A549 (cell line): ENCODE data around the gene IQCC. TPM values are rescaled to one million over a fixed set of nuclear protein-coding genes. Genes with fewer than 3 reads are reported as not detected.

Experiments
- ATAC-seq, 2 experiments: fragments of 200-7000 bp in 1 of 2; fragments of >200 bp in 1 of 2; cut with Nextera tagmentation in 1 of 2; cut with Tn5 transposase in 1 of 2; 3 replicates each; pipeline versions ENCODE4 v1.8.0 to v1.9.1; 2018 to 2020; ENCODE audit warnings: mild to moderate bottlenecking in 1 of 2, moderate library complexity in 1 of 2
- CTCF ChIA-PET: fragments of 300-600 bp; sonication (Branson Sonifier 250); formaldehyde crosslinking; extraction: SDS; loops from one replicate; lab custom pipeline; 2021; ENCODE audit warnings: antibody characterized with exemption, inconsistent platforms; lab: Yijun Ruan, JAX
- POLR2A ChIA-PET: fragments of 350-600 bp; formaldehyde crosslinking; extraction: SDS; loops from one replicate; lab custom pipeline; 2021; ENCODE audit warnings: antibody characterized with exemption, inconsistent platforms; lab: Yijun Ruan, JAX
- DNase-seq, 2 experiments: peaks; one replicate each; pipeline versions ENCODE4 v3.0.0 to v3.0.0-alpha.2; 2011 to 2016; ENCODE audit warnings: low read depth in 1 of 2, low spot score in 1 of 2
- FAIRE-seq: peaks from 2 replicates; lab custom pipeline; 2011; peaks lifted over from hg19 to GRCh38; lab: Jason Lieb, UNC
- H3K27ac ChIP-seq, 2 experiments: fragments of >200 bp; sonication (Bioruptor Twin); formaldehyde crosslinking; 3 replicates each; pipeline ENCODE4 v1.5.1; 2016 to 2017
- H3K4me1 ChIP-seq: fragments of >200 bp; sonication (Bioruptor Twin); formaldehyde crosslinking; 3 replicates; pipeline ENCODE4 v1.6.1; 2016
- H3K4me2 ChIP-seq: fragments of >200 bp; sonication (Bioruptor Twin); formaldehyde crosslinking; 3 replicates; pipeline ENCODE4 v1.6.1; 2016
- H3K4me3 ChIP-seq: fragments of >200 bp; sonication (Bioruptor Twin); formaldehyde crosslinking; 3 replicates; pipeline ENCODE4 v1.5.1; 2016
- H3K9me3 ChIP-seq: fragments of >200 bp; sonication (Bioruptor Twin); formaldehyde crosslinking; 3 replicates; pipeline ENCODE4 v1.6.1; 2016
- ATOH8 ChIP-seq: fragments of 250-450 bp; sonication (Bioruptor Pico); IDR thresholded peaks from 2 replicates; pipeline ENCODE4 v1.5.0; 2020; ENCODE audit warnings: low read depth, mild to moderate bottlenecking, moderate library complexity
- BCL3 ChIP-seq: fragments of >200 bp; sonication (Bioruptor Twin); formaldehyde crosslinking; IDR thresholded peaks from 3 replicates; pipeline ENCODE4 v1.6.1; 2016
- CBX2 ChIP-seq: fragments of 200-600 bp; sonication (generic); IDR thresholded peaks from 2 replicates; pipeline ENCODE4 v1.6.1; 2016; ENCODE audit warnings: low read depth, mild to moderate bottlenecking, borderline replicate concordance
- CHD2 ChIP-seq: fragments of 150-350 bp; IDR thresholded peaks from 2 replicates; pipeline ENCODE4 v1.6.1; 2014; ENCODE audit warnings: low read length; ENCODE audit not compliant: partially characterized antibody
- ELK1 ChIP-seq: fragments of 150-350 bp; IDR thresholded peaks from 2 replicates; pipeline ENCODE4 v1.6.1; 2014; ENCODE audit warnings: low read depth, mild to moderate bottlenecking, low read length
- EP300 ChIP-seq, 2 experiments: fragments of >200 bp; sonication (Bioruptor Twin); formaldehyde crosslinking; IDR thresholded peaks; 2 replicates in 1 of 2; 3 replicates in 1 of 2; pipeline ENCODE4 v1.6.1; 2016 to 2017
- ESRRA ChIP-seq: fragments of 150-350 bp; IDR thresholded peaks from 2 replicates; pipeline ENCODE4 v1.6.1; 2014; ENCODE audit warnings: mild to moderate bottlenecking, low read length, borderline replicate concordance
- HES2 ChIP-seq: fragments of >200 bp; sonication (Bioruptor Twin); formaldehyde crosslinking; IDR thresholded peaks from 2 replicates; pipeline ENCODE4 v1.6.1; 2016
- HMGXB4 ChIP-seq: fragments of 250-450 bp; sonication (Bioruptor Pico); IDR thresholded peaks from 2 replicates; pipeline ENCODE4 v1.5.0; 2021; ENCODE audit warnings: mild to moderate bottlenecking, moderate library complexity, borderline replicate concordance
- JUN ChIP-seq, 2 experiments: fragments of >200 bp; sonication (Bioruptor Twin); formaldehyde crosslinking; IDR thresholded peaks; 2 replicates in 1 of 2; 3 replicates in 1 of 2; pipeline ENCODE4 v1.6.1; 2016 to 2017
- JUNB ChIP-seq: fragments of >200 bp; sonication (Bioruptor Twin); formaldehyde crosslinking; IDR thresholded peaks from 2 replicates; pipeline ENCODE4 v1.6.1; 2016
- KDM5A ChIP-seq: fragments of 200-600 bp; sonication (generic); IDR thresholded peaks from 2 replicates; pipeline ENCODE4 v1.6.1; 2016; ENCODE audit warnings: antibody characterized with exemption, mild to moderate bottlenecking
- MAFK ChIP-seq: fragments of 450-650 bp; IDR thresholded peaks from 2 replicates; pipeline ENCODE4 v1.6.1; 2014; ENCODE audit not compliant: partially characterized antibody
- NR3C1 ChIP-seq: fragments of >200 bp; sonication (Bioruptor Twin); formaldehyde crosslinking; IDR thresholded peaks from 3 replicates; pipeline ENCODE4 v1.6.1; 2017
- PBX3 ChIP-seq: IDR thresholded peaks from 2 replicates; pipeline ENCODE4 v1.6.1; 2012
- REST ChIP-seq: fragments of 200-600 bp; sonication (generic); IDR thresholded peaks from 2 replicates; pipeline ENCODE4 v1.6.1; 2016; ENCODE audit warnings: antibody characterized with exemption, mild to moderate bottlenecking, moderate library complexity
- SMC3 ChIP-seq: fragments of >200 bp; sonication (Bioruptor Twin); formaldehyde crosslinking; IDR thresholded peaks from 3 replicates; pipeline ENCODE4 v1.6.1; 2018; ENCODE audit warnings: inconsistent platforms
- TFCP2L1 ChIP-seq: fragments of 250-450 bp; sonication (Bioruptor Pico); IDR thresholded peaks from 2 replicates; pipeline ENCODE4 v1.5.0; 2021; ENCODE audit warnings: mild to moderate bottlenecking
- ZC3H11A ChIP-seq: fragments of 450-650 bp; IDR thresholded peaks from 2 replicates; pipeline ENCODE4 v1.6.1; 2014; ENCODE audit warnings: antibody characterized with exemption, mild to moderate bottlenecking
- WGBS: methylation state at CpG from one replicate; pipeline ENCODE4 v1.1.6; 2017; ENCODE audit errors: missing lambda C conversion rate; 5-methylcytosine and 5-hydroxymethylcytosine counted together
- polyA plus RNA-seq, 4 experiments: library from polyadenylated mRNA; depleted of rRNA in 3 of 4; stranded (reverse); fragments of >200 nt; fragmentation: RNase III in 1 of 4; extraction: RNeasy Plus Mini Kit Qiagen cat#74134 plus additional on column Dnase treatment in 1 of 4; gene quantifications; 2 replicates in 3 of 4; 3 replicates in 1 of 4; pipeline ENCODE4 v1.2.3, GENCODE V29; 2011 to 2017

IQCC gene
- polyA plus RNA-seq, 2 of the 4 experiments (the other 2 are of a cell fraction): 1.6 to 2.0 TPM

GRCh38 chr1:32199043-32199716, 6.3 kb upstream of the IQCC start:
- ChIA-PET POLR2A (interaction anchor here (2.6 kb wide), 1 partner anchor 19 kb away, joined by 16 read pairs; the partner anchor contains the start of gene TXLNA), CTCF (interaction anchor here (0.6 to 1.6 kb wide), 2 partner anchors 17 to 87 kb away, joined by 3 to 6 read pairs; no protein-coding TSS in a partner anchor)
- Histone ChIP-seq H3K4me2 (no peak overlapping the region), H3K4me3 (no peak overlapping the region), H3K4me1 (0 out of 3 replicates have a peak, but pooled peaks cover 5% of the 10 kb centered on the region), H3K9me3 (no peaks in the 10 kb centered on the region), H3K27ac (no peak overlapping the region; a peak in 1 of 6 replicates)
- DNase-seq: no peak
- TF ChIP-seq HES2 (no peak), CHD2 (no peak), TFCP2L1 (no peak), HMGXB4 (no peak), EP300 (IDR thresholded peaks at IDR 0.05) (no peak), ATOH8 (CRISPR knock-in tag) (no peak), BCL3 (no peak), PBX3 (no peak)
- 90% methylated on average over 4 of the region's 4 CpGs for WGBS
- peak; percentile 1 to 2; a peak in 1 of 6 replicates for ATAC-seq
- FAIRE-seq: no peak

- no CpG with 5 or more reads among the region's 6 CpGs for WGBS
- ATAC-seq: peak; percentile 2 to 10; a peak in 2 of 6 replicates
- 0 out of 3 replicates have a peak, but pooled peaks cover 5% of the 10 kb centered on the region for H3K4me1 ChIP-seq
- TF ChIP-seq JUNB: no peak
- TF ChIP-seq HMGXB4: no peak
- no peak for TF ChIP-seq MAFK
- TF ChIP-seq JUN (IDR thresholded peaks at IDR 0.05): no peak
- no peak for TF ChIP-seq NR3C1
- TF ChIP-seq REST: no peak
- TF ChIP-seq SMC3: no peak
- TF ChIP-seq ZC3H11A: no peak
- TF ChIP-seq ESRRA: no peak
- no peak for TF ChIP-seq CBX2
- TF ChIP-seq EP300 (IDR thresholded peaks at IDR 0.05): no peak
- no peak for TF ChIP-seq ELK1
- no peak for TF ChIP-seq KDM5A
- no peak for TF ChIP-seq BCL3
Measured at GRCh38 chr1:32199717-32200072, 5.8 kb upstream of the IQCC start.

More at GRCh38 chr1:32199717-32200072, 5.8 kb upstream of the IQCC start:
- H3K4me3 ChIP-seq: no peak overlapping the region
- POLR2A ChIA-PET: interaction anchor here (1.1 to 2.6 kb wide), 3 partner anchors 20 to 137 kb away, joined by 3 to 16 read pairs (median 5); partner anchors contain the start of genes MARCKSL1, TMEM39B and TXLNA
- no peaks in the 10 kb centered on the region for H3K9me3 ChIP-seq
- FAIRE-seq: no peak
- DNase-seq: no peak
- CTCF ChIA-PET: interaction anchor here (2.4 to 3.1 kb wide), 2 partner anchors 10 to 16 kb away, joined by 7 to 14 read pairs; no protein-coding TSS in a partner anchor
- H3K27ac ChIP-seq: peak overlapping the region in 1 of 2 experiments; percentile 77; a peak in 2 of 6 replicates
- H3K4me2 ChIP-seq: peak overlapping the region; percentile 63
